ENCODE results near the gene PRICKLE1.

PRICKLE1 gene

DNA sequence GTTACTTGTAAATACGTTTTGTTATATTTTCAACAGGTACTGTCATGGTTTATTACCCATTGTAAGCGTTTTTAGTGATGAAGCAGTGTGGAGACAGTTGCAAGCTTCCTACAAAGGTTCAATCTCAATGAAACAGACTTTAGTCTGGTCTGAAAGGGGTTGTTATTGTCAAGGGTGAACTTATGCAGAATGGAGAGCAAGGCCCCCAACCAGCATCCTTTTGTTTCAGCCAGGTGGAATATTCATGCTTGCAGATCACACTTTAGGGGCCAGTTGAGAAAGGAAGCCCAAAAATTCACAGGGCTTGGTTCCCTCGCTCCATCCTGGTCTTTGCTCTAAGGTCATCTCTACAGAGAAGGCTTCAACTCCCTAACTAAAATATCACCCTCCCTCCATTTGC, 103.7 kb downstream of the PRICKLE1 start:
- TF ChIP-seq, protein P1, sequence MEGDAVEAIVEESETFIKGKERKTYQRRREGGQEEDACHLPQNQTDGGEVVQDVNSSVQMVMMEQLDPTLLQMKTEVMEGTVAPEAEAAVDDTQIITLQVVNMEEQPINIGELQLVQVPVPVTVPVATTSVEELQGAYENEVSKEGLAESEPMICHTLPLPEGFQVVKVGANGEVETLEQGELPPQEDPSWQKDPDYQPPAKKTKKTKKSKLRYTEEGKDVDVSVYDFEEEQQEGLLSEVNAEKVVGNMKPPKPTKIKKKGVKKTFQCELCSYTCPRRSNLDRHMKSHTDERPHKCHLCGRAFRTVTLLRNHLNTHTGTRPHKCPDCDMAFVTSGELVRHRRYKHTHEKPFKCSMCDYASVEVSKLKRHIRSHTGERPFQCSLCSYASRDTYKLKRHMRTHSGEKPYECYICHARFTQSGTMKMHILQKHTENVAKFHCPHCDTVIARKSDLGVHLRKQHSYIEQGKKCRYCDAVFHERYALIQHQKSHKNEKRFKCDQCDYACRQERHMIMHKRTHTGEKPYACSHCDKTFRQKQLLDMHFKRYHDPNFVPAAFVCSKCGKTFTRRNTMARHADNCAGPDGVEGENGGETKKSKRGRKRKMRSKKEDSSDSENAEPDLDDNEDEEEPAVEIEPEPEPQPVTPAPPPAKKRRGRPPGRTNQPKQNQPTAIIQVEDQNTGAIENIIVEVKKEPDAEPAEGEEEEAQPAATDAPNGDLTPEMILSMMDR (IDR thresholded peaks at IDR 0.05; ENCODE audit: low read depth, low read length): no peak
- DNase-seq (ENCODE audit: low read depth, low spot score): no peak
- in situ Hi-C loops (cut with HindIII; ENCODE audit: low sequenced_read_pairs): no loop called here
- H3K4me3 ChIP-seq (ENCODE audit: low read depth, low read length): no peak overlapping the region

DNA sequence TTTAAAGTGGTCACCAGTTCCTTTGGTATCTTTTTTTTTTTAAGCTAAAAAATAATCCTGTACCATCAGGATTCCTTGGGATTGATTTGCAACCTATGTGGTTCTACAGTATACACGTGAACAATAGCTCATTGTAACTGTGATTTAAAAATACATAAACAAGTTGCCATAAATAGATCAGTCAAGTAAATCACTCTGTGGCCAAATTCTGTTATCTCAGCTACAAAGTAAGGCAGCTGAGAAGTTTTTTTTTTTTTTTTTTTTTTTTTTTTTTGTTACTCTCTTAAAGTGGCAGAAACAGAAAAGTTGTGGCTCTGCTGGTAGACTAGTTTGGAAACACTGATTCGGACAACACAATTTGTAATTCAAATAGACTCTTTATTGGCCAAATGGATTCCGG, 104.5 kb downstream of the PRICKLE1 start:
- no peak overlapping the region for H3K4me3 ChIP-seq (ENCODE audit: low read depth, low read length)
- DNase-seq (ENCODE audit: low read depth, low spot score): no peak
- in situ Hi-C loops (cut with HindIII; ENCODE audit: low sequenced_read_pairs): no loop called here
- TF ChIP-seq, protein P1 (IDR thresholded peaks at IDR 0.05; ENCODE audit: low read depth, low read length): no peak

DNA sequence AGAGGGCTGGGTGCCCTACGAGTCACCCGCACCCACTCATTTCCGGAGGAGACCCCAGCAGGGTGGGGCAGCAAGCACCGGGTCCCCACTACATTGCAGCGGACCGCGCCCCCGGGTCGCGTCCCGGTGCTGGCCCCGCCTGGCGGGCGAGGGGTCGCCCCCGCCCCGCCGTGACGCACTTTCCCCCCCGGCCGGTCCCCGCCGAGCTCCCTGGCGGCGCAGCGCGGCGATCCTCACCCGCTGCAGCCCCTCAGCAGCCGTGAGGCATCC, 106.1 kb downstream of the PRICKLE1 start:
- TF ChIP-seq, protein P1 (IDR thresholded peaks at IDR 0.05; ENCODE audit: low read depth, low read length): no peak
- in situ Hi-C loops (cut with HindIII; ENCODE audit: low sequenced_read_pairs): no loop called here
- peak overlapping the region; percentile 72 for H3K4me3 ChIP-seq (ENCODE audit: low read depth, low read length)
- no peak for DNase-seq (ENCODE audit: low read depth, low spot score)

DNA sequence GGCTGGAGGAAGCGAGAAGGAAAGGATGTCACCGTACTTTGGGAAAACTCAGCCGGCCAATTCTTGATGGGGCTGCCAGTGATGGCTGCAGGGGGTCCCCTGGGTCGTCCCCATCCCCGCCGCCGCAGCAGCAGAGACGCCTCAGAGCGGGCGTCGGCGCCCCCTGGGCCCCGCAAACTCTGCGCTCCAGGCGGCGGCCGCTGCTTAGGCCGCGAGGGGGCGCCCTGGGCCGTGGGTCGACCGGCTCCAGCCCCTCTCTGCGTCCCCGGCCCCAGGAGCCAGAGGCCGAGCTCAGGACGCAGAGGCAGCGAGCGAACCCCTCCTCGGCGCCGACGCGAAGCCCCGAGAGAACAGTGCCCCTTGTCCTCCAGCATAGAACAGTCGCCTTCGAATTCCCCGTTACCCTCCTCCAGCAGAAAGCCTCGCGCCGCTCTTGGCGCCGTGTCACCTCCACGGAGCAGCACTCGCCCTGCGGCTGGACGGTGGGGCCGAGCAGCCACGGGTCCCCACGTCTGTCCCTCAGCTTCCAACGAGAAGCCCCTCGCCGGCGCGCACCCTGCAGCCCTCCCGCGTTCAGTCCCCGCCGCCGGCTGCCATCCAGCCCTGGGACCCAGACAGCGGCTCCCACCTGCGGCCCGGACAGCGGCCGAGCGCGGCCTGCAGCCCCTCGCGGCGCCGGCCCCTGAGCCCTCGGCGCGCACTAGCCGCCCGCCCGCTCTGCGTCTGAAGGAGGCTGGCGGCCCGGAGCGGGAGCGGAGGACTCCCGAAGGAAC, 106.6 kb downstream of the PRICKLE1 start:
- in situ Hi-C loops (cut with HindIII; ENCODE audit: low sequenced_read_pairs): no loop called here
- peak; percentile 70 for DNase-seq (ENCODE audit: low read depth, low spot score)
- TF ChIP-seq, protein P1 (IDR thresholded peaks at IDR 0.05; ENCODE audit: low read depth, low read length): peak; percentile 77
- peak overlapping the region; percentile 72 for H3K4me3 ChIP-seq (ENCODE audit: low read depth, low read length)

DNA sequence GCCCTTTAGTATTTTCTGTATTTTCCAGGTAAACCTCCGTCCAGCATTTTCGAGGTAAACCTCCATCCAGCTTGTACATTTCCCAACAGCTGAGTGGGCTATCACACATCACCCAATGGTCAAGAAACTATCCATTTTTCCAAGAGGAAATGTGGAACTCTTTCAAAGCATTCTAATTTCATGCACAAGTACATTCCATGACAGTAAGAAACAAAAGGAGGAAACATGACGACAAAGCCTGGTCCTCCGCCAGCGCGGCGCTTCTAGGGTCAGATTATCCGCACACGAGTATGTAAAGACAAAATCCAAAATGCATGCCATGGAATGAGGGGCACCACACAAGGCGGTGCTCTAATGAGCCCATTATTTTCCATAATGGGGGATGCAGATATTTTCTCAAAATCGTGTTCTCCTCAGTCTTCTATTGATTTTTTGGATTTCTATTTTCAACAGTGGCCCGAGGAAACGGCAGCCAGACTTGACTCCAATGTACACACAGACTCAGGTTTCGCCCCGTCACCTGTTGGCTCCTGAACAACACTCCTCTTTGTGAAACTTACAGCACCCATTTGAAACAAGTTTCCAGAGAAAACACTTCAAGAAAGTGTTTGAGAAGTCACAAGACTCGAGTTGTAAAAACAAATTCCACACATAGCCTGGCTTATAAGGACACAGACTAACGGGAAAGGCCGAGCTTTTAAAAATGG, 107.4 kb downstream of the PRICKLE1 start:
- H3K4me3 ChIP-seq (ENCODE audit: low read depth, low read length): peak overlapping the region; percentile 72
- TF ChIP-seq, protein P1 (IDR thresholded peaks at IDR 0.05; ENCODE audit: low read depth, low read length): no peak
- in situ Hi-C loops (cut with HindIII; ENCODE audit: low sequenced_read_pairs): no loop called here
- peak; percentile 58 for DNase-seq (ENCODE audit: low read depth, low spot score)

DNA sequence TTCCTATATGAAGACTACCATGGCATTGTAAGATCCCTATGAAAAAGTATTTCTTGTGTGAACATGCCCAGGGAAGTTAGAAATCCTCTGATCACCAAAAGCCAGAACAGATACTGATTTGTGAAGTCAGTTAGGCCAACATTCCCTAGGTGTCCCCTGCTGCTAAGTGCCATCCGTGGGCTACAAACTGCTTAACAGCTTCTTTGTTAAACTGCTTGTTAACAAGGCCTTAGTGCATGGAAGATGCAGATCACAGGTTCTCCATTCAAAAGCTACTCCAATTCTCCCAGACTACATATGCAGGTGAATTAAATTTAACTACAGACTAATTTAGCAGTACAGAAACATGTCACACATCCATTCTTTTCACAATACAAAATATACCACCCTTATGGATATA, 108.2 kb downstream of the PRICKLE1 start:
- in situ Hi-C loops (cut with HindIII; ENCODE audit: low sequenced_read_pairs): no loop called here
- H3K4me3 ChIP-seq (ENCODE audit: low read depth, low read length): no peak overlapping the region
- TF ChIP-seq, protein P1 (IDR thresholded peaks at IDR 0.05; ENCODE audit: low read depth, low read length): no peak
- no peak for DNase-seq (ENCODE audit: low read depth, low spot score)
